HEK293 (cell line): ENCODE measurements around the gene KIAA1614.

Experiments
- ATF2 ChIP-seq: fragments of 450-650 bp; formaldehyde crosslinking; IDR thresholded peaks from 2 replicates; pipeline ENCODE4 v1.5.1; 2016; ENCODE audit warnings: missing biosample characterization, missing genetic modification characterization, low read depth
- REPIN1 ChIP-seq: fragments of 450-650 bp; formaldehyde crosslinking; IDR thresholded peaks from 2 replicates; pipeline ENCODE4 v1.5.1; 2017; ENCODE audit warnings: missing biosample characterization, missing genetic modification characterization, low read depth
- SALL2 ChIP-seq: fragments of 450-650 bp; formaldehyde crosslinking; IDR thresholded peaks from 2 replicates; pipeline ENCODE4 v1.5.0; 2017; ENCODE audit warnings: missing biosample characterization, mild to moderate bottlenecking, missing genetic modification characterization, borderline replicate concordance
- ZNF404 ChIP-seq: fragments of 450-650 bp; formaldehyde crosslinking; IDR thresholded peaks from 2 replicates; pipeline ENCODE4 v1.5.1; 2017; ENCODE audit warnings: missing biosample characterization, missing genetic modification characterization
- ZNF510 ChIP-seq: fragments of 450-650 bp; formaldehyde crosslinking; IDR thresholded peaks from 2 replicates; pipeline ENCODE4 v1.5.1; 2018; ENCODE audit warnings: mild to moderate bottlenecking, missing genetic modification characterization, missing biosample characterization; ENCODE audit not compliant: insufficient replicate concordance
- ZNF544 ChIP-seq: fragments of 450-650 bp; formaldehyde crosslinking; IDR thresholded peaks from 2 replicates; pipeline ENCODE4 v1.5.0; 2017; ENCODE audit warnings: missing biosample characterization, missing genetic modification characterization
- ZNF561 ChIP-seq: fragments of 450-650 bp; IDR thresholded peaks from 2 replicates; pipeline ENCODE4 v1.5.1; 2018; ENCODE audit warnings: missing biosample characterization, missing genetic modification characterization, borderline replicate concordance
- ZNF600 ChIP-seq: fragments of 450-650 bp; formaldehyde crosslinking; IDR thresholded peaks from 2 replicates; pipeline ENCODE4 v1.5.1; 2016; ENCODE audit warnings: missing biosample characterization, missing genetic modification characterization
- TF ChIP-seq, protein P1 (sequence below): fragments of 450-650 bp; formaldehyde crosslinking; IDR thresholded peaks from 2 replicates; pipeline ENCODE4 v1.5.1; 2016; ENCODE audit warnings: missing biosample characterization, missing genetic modification characterization

DNA sequence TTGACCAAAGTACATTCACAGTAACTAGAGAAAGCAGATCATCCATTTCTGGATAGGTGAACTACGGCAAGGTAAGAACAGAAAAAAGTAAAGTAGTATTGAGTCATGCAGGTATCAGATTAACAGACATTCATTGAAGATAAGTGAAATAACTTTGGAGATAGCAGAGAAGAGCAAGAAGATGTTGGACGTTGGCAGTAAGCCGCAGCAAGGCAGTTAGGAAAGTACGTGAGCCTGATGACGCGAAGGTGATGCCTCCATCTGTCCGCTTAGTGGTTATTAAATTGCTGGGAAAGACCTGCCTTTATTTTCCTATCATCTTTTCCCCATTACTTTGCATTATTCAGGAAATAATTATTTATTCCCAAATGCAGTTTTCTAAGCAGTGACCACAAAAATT, 24.9 kb upstream of the KIAA1614 start:
- TF ChIP-seq REPIN1 (tag by site-specific recombination): no peak
- TF ChIP-seq ZNF561 (tag by site-specific recombination): no peak
- TF ChIP-seq ZNF600 (tag by site-specific recombination): no peak
- TF ChIP-seq ZNF404 (tag by site-specific recombination): no peak
- no peak for TF ChIP-seq ATF2 (tag by site-specific recombination)
- TF ChIP-seq, protein P1, sequence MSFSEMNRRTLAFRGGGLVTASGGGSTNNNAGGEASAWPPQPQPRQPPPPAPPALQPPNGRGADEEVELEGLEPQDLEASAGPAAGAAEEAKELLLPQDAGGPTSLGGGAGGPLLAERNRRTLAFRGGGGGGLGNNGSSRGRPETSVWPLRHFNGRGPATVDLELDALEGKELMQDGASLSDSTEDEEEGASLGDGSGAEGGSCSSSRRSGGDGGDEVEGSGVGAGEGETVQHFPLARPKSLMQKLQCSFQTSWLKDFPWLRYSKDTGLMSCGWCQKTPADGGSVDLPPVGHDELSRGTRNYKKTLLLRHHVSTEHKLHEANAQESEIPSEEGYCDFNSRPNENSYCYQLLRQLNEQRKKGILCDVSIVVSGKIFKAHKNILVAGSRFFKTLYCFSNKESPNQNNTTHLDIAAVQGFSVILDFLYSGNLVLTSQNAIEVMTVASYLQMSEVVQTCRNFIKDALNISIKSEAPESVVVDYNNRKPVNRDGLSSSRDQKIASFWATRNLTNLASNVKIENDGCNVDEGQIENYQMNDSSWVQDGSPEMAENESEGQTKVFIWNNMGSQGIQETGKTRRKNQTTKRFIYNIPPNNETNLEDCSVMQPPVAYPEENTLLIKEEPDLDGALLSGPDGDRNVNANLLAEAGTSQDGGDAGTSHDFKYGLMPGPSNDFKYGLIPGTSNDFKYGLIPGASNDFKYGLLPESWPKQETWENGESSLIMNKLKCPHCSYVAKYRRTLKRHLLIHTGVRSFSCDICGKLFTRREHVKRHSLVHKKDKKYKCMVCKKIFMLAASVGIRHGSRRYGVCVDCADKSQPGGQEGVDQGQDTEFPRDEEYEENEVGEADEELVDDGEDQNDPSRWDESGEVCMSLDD: no peak
- TF ChIP-seq ZNF510 (tag by site-specific recombination): no peak
- no peak for TF ChIP-seq ZNF544 (tag by site-specific recombination)
- TF ChIP-seq SALL2 (tag by site-specific recombination): no peak
